ENCODE measurements around the gene SALL4.
A peak's percentile ranks its signal among the peaks of the same experiment; 100 is the strongest.
"Not testable (repeated sequence)": the region's sequence is repeated elsewhere in the genome, so short reads cannot be mapped to it uniquely, and the experiment has no call there.

SALL4 gene

GRCh38 chr20:51801122-51801822 lies 1.0 kb downstream of the SALL4 start:
- peak; percentile 69 for DNase-seq

GRCh38 chr20:51800872-51801121 lies 1.5 kb downstream of the SALL4 start:
- DNase-seq: peak; percentile 62

- DNase-seq: peak; percentile 91
Measured at GRCh38 chr20:51800060-51800871, 2.1 kb downstream of the SALL4 start.

- DNase-seq: no peak
Measured at GRCh38 chr20:51799401-51799860, 2.9 kb downstream of the SALL4 start.

- no peak for DNase-seq
Measured at GRCh38 chr20:51797357-51798025, 4.8 kb downstream of the SALL4 start.

- no peak for DNase-seq
Measured at GRCh38 chr20:51796340-51796739, 6.0 kb downstream of the SALL4 start.

GRCh38 chr20:51792960-51793359 lies 9.4 kb downstream of the SALL4 start:
- DNase-seq: no peak

GRCh38 chr20:51791626-51792025 lies 10.7 kb downstream of the SALL4 start:
- peak; percentile 21 for DNase-seq

- DNase-seq: no peak
Measured at GRCh38 chr20:51790256-51790655, 12.1 kb downstream of the SALL4 start.

- no peak for DNase-seq
Measured at GRCh38 chr20:51789434-51789833, 12.9 kb downstream of the SALL4 start.

- DNase-seq: no peak
Measured at GRCh38 chr20:51788822-51789221, 13.5 kb downstream of the SALL4 start.

- DNase-seq: no peak
Measured at GRCh38 chr20:51784299-51784698, 18.0 kb downstream of the SALL4 start.

GRCh38 chr20:51778229-51778759 lies 24.0 kb downstream of the SALL4 start:
- not testable (repeated sequence) for DNase-seq

- no peak for DNase-seq
Measured at GRCh38 chr20:51775241-51775640, 27.1 kb downstream of the SALL4 start.

- no peak for DNase-seq
Measured at GRCh38 chr20:51772236-51772635, 30.1 kb downstream of the SALL4 start.

GRCh38 chr20:51769976-51770615 lies 32.2 kb downstream of the SALL4 start:
- no peak for DNase-seq

GRCh38 chr20:51768759-51769517 lies 33.4 kb downstream of the SALL4 start:
- DNase-seq: peak; percentile 38

GRCh38 chr20:51767867-51768758 lies 34.2 kb downstream of the SALL4 start, which contains the start of gene ATP9A:
ATP9A (minus strand) TSS chr20:51768390; CDS start chr20:51768369, 21 bp downstream.
- peak; percentile 46 for DNase-seq

- peak; percentile 99 for DNase-seq
Measured at GRCh38 chr20:51766994-51767866, 35.1 kb downstream of the SALL4 start.

- DNase-seq: not testable (repeated sequence)
Measured at GRCh38 chr20:51765381-51765780, 36.9 kb downstream of the SALL4 start.
